ENCODE data around the gene ATCAY.

- TF ChIP-seq POLR2AphosphoS5 (IDR thresholded peaks at IDR 0.05) (no peak), POLR2A (IDR thresholded peaks at IDR 0.05) (no peak), CTCF (IDR thresholded peaks at IDR 0.05) (no peak), EP300 (IDR thresholded peaks at IDR 0.05) (no peak)
These were observed 27.8 kb upstream of the ATCAY start for GRCh38 chr19:3852614-3853254.

All from gastroesophageal sphincter (tissue), 3 donors.